Heart right ventricle (tissue), 16 donors: ENCODE results near the gene RRAS. TPM values are rescaled to one million over a fixed set of nuclear protein-coding genes. Genes with fewer than 3 reads are reported as not detected.

Experiments used
- ATAC-seq, 8 donors: fragments of 200-7000 bp; cut with Tn5 transposase; one replicate each; pipeline ENCODE4 v1.9.1; 2020; ENCODE audit warnings: mild to moderate bottlenecking in 8 of 8, moderate library complexity in 8 of 8, moderate number of reproducible peaks in 1 of 8
- DNase-seq, 2 donors: peaks; one replicate each; pipeline ENCODE4 v3.0.0-alpha.2; 2020
- H3K27ac ChIP-seq, 10 donors: fragments of 200-600 bp; sonication (generic) in 2 of 10; one replicate each; pipeline versions ENCODE4 v1.5.0 to v1.8.0; 2020 to 2022; ENCODE audit warnings: mild to moderate bottlenecking in 3 of 10
- H3K27me3 ChIP-seq, 7 donors: fragments of 200-600 bp; one replicate each; pipeline ENCODE4 v1.8.0; 2021 to 2022; ENCODE audit warnings: mild to moderate bottlenecking in 2 of 7
- H3K36me3 ChIP-seq, 9 donors: fragments of 200-600 bp; sonication (generic) in 1 of 9; one replicate each; pipeline versions ENCODE4 v1.5.0 to v1.8.0; 2020 to 2022; ENCODE audit warnings: mild to moderate bottlenecking in 2 of 9
- H3K4me1 ChIP-seq, 9 donors: fragments of 200-600 bp; sonication (generic) in 1 of 9; one replicate each; pipeline versions ENCODE4 v1.5.0 to v1.8.0; 2020 to 2022; ENCODE audit warnings: mild to moderate bottlenecking in 4 of 9
- H3K4me3 ChIP-seq, 10 donors: fragments of 200-600 bp; sonication (generic) in 2 of 10; one replicate each; pipeline versions ENCODE4 v1.5.0 to v1.8.0; 2020 to 2022; ENCODE audit warnings: mild to moderate bottlenecking in 7 of 10, moderate library complexity in 2 of 10
- H3K9me3 ChIP-seq, 11 donors: fragments of 200-600 bp in 10 of 11; sonication (generic) in 2 of 11; one replicate each; pipeline versions ENCODE4 v1.5.0 to v1.8.0; 2013 to 2022; ENCODE audit warnings: mild to moderate bottlenecking in 2 of 11, control low read depth in 1 of 11, moderate library complexity in 1 of 11
- CTCF ChIP-seq, 9 donors: fragments of 200-600 bp; sonication (generic) in 2 of 9; IDR thresholded peaks; one replicate each; pipeline versions ENCODE4 v1.5.0 to v1.8.0; 2021 to 2022; ENCODE audit warnings: antibody characterized with exemption in 9 of 9, mild to moderate bottlenecking in 5 of 9, moderate library complexity in 1 of 9
- WGBS, 2 donors: extraction: QIAGEN DNeasy Blood & Tissue Kit; methylation state at CpG; one replicate each; pipeline ENCODE4 v1.1.7; 2013; ENCODE audit warnings: inconsistent platforms in 1 of 2; 5-methylcytosine and 5-hydroxymethylcytosine counted together
- intact Hi-C, 10 donors: fragments of 100-400 bp; cut with DNase I; formaldehyde crosslinking; loops; one replicate each; pipeline versions ENCODE4 v1.11.1 to v1.14.2; 2022
- microRNA-seq, 2 donors: library from miRNA; unstranded; fragments of <30 nt; microRNA quantifications; one replicate each; pipeline ENCODE4 v1.2.0, GENCODE V29; 2021
- polyA plus RNA-seq, 2 donors: library from polyadenylated mRNA; stranded (reverse); fragments of 200-250 nt; gene quantifications; one replicate each; pipeline ENCODE4 v1.2.3, GENCODE V29; 2013
- total RNA-seq, 10 donors: library from RNA; stranded (reverse); fragmentation: NEBNext Ultra II Directional in 3 of 10; extraction: Animal tissue kit (Norgen Biotek cat#: 25700) in 3 of 10; gene quantifications; one replicate each; pipeline versions ENCODE4 v1.2.1 to v1.2.4, GENCODE V29; 2021 to 2023
- donor health status: Arrhythmogenic right ventricular cardiomyopathy.
- donor health status: ischemic (EF 13 %, LVEDD 7.1; RV severe dilation, severe dysfunction).
- donor health status: healthy with polysubstance abuse.
- donor health status: DM: no; HTN: yes; CAD: no.
- donor health status: DM: no; HTN: no; CAD: no.
- donor health status: ischemic (EF 25% LVEDD 6.9; RV normal size, moderate dysfunction).
- donor health status: ischemic (EF 25% LVEDD 5.7; RV mildly dilated, moderate dysfunction).
- donor health status: healthy.
- donor health status: DM: yes; HTN: yes; CAD: no.
- donor health status: Ischemic cardiomyopathy.
- donor health status: ischemic (EF 35%, LVEDD 5.7; RV mildly dilated, moderate dysfunction).
- donor health status: nonischemic (EF 11% LVEDD 7.7; RV severe dilation, severe dysfunction).
- donor health status: DM: yes; HTN: yes; CAD: no.
- donor health status: PGD.
- donor health status: ischemic (EF 29% LVEDD 5.4; RV normal size, mild dysfunction).
- donor health status: nonischemic (EF 23%, LVEDD 6.1; RV moderate dilation, normal function).

The RRAS gene
- total and polyA plus RNA-seq, 12 donors, result 90.4 to 215 (median 117) TPM

- Histone ChIP-seq H3K4me1 (peaks cover 4 to 29% (median 13%) of the 10 kb centered on the region in 9 donors), H3K27me3 (no peaks in the 10 kb centered on the region), H3K9me3 (no peaks in the 10 kb centered on the region), H3K36me3 (peaks cover 0 to 2% (median 0%) of the 10 kb centered on the region in 9 donors), H3K27ac (no peak overlapping the region), H3K4me3 (no peak overlapping the region)
- ATAC-seq (no peak), DNase-seq (no peak)
- intact Hi-C loops, result loop anchor here in 1 of 10 donors (10.0 kb wide), 1 partner anchor 86 kb away; the partner anchor contains the start of gene PRMT1
- 64 to 67% methylated on average over 18 of the region's 18 CpGs for WGBS, 2 donors
- TF ChIP-seq CTCF (IDR thresholded peaks at IDR 0.05), result no peak
These were observed 51.4 kb downstream of the RRAS start for GRCh38 chr19:49588365-49589122.

- no peak for DNase-seq
- no peak for ATAC-seq
- intact Hi-C loops, result loop anchor here in 1 of 10 donors (10.0 kb wide), 1 partner anchor 88 kb away; the partner anchor contains the start of gene PRMT1
- TF ChIP-seq CTCF (IDR thresholded peaks at IDR 0.05), result no peak
- H3K27ac ChIP-seq, result no peak overlapping the region
- no peaks in the 10 kb centered on the region for H3K36me3 ChIP-seq
- no peaks in the 10 kb centered on the region for H3K9me3 ChIP-seq
- H3K27me3 ChIP-seq, result no peaks in the 10 kb centered on the region
- 83 to 87% methylated on average over 8 of the region's 8 CpGs for WGBS, 2 donors
- peaks cover 0 to 17% (median 3%) of the 10 kb centered on the region in 9 donors for H3K4me1 ChIP-seq
- no peak overlapping the region for H3K4me3 ChIP-seq
These were observed 52.7 kb downstream of the RRAS start for GRCh38 chr19:49587227-49587626.

Small RNA genes lying within 50 kb of the gene (microRNA-seq; reads per million reads assigned to microRNA genes)
- gene MIR5088, result 0 to 0.51 reads per million in 2 donors

Other genes starting within 250 kb of the RRAS start
- not detected for gene PTH2, start 216.7 kb downstream of the RRAS start, total RNA-seq
- not detected for gene PTH2, start 216.7 kb downstream of the RRAS start, polyA plus RNA-seq
- not detected for gene GFY, start 214.8 kb downstream of the RRAS start, total RNA-seq
- gene GFY, start 214.8 kb downstream of the RRAS start, polyA plus RNA-seq, result under 1 TPM in 1 of 2 donors, not detected in 1; 0.13 TPM
- gene SLC17A7, start 198.6 kb downstream of the RRAS start, total RNA-seq, result 1 to 10 TPM in 4 of 10 donors, under 1 TPM in 6; 0.17 to 2.3 (median 0.86) TPM
- 1 to 10 TPM in 1 of 2 donors, under 1 TPM in 1; 0.88 to 2.0 TPM for gene SLC17A7, start 198.6 kb downstream of the RRAS start, polyA plus RNA-seq
- gene PIH1D1, start 188.3 kb downstream of the RRAS start, total RNA-seq, result 10 to 100 TPM; 15.7 to 42.1 (median 25.7) TPM
- 10 to 100 TPM; 32.5 to 60.0 TPM for gene PIH1D1, start 188.3 kb downstream of the RRAS start, polyA plus RNA-seq
- 10 to 100 TPM in 3 of 10 donors, 1 to 10 TPM in 7; 4.4 to 14.9 (median 7.4) TPM for gene ALDH16A1, start 186.9 kb downstream of the RRAS start, total RNA-seq
- gene ALDH16A1, start 186.9 kb downstream of the RRAS start, polyA plus RNA-seq, result 10 to 100 TPM; 17.8 to 19.9 TPM
- 10 to 100 TPM in 1 of 10 donors, 1 to 10 TPM in 9; 1.6 to 14.8 (median 3.1) TPM for gene FLT3LG, start 165.9 kb downstream of the RRAS start, total RNA-seq
- gene FLT3LG, start 165.9 kb downstream of the RRAS start, polyA plus RNA-seq, result 10 to 100 TPM in 1 of 2 donors, 1 to 10 TPM in 1; 4.2 to 14.0 TPM
- 1,000 to 10,000 TPM; 1,171 to 1,844 (median 1,328) TPM for gene RPL13A, start 152.5 kb downstream of the RRAS start, total RNA-seq
- gene RPL13A, start 152.5 kb downstream of the RRAS start, polyA plus RNA-seq, result 1,000 to 10,000 TPM; 1,376 to 2,740 TPM
- gene RPS11, start 143.7 kb downstream of the RRAS start, total RNA-seq, result 1,000 to 10,000 TPM in 4 of 10 donors, 100 to 1,000 TPM in 6; 739 to 1,152 (median 854) TPM
- gene RPS11, start 143.7 kb downstream of the RRAS start, polyA plus RNA-seq, result 1,000 to 10,000 TPM; 2,102 to 3,642 TPM
- gene FCGRT, start 127.5 kb downstream of the RRAS start, total RNA-seq, result 100 to 1,000 TPM in 2 of 10 donors, 10 to 100 TPM in 8; 49.0 to 175 (median 71.4) TPM
- 10 to 100 TPM; 63.2 to 83.6 TPM for gene FCGRT, start 127.5 kb downstream of the RRAS start, polyA plus RNA-seq
- gene RCN3, start 112.1 kb downstream of the RRAS start, total RNA-seq, result 10 to 100 TPM in 2 of 10 donors, 1 to 10 TPM in 8; 4.7 to 23.4 (median 6.1) TPM
- gene RCN3, start 112.1 kb downstream of the RRAS start, polyA plus RNA-seq, result 10 to 100 TPM; 23.6 to 38.3 TPM
- 10 to 100 TPM; 38.0 to 53.9 (median 45.1) TPM for gene NOSIP, start 59.6 kb downstream of the RRAS start, total RNA-seq
- 100 to 1,000 TPM in 1 of 2 donors, 10 to 100 TPM in 1; 82.6 to 120 TPM for gene NOSIP, start 59.6 kb downstream of the RRAS start, polyA plus RNA-seq
- gene PRRG2, start 58.8 kb downstream of the RRAS start, total RNA-seq, result 1 to 10 TPM in 1 of 10 donors, under 1 TPM in 9; 0.34 to 1.0 (median 0.57) TPM
- 1 to 10 TPM; 1.1 to 2.4 TPM for gene PRRG2, start 58.8 kb downstream of the RRAS start, polyA plus RNA-seq
- gene PRR12, start 49.0 kb downstream of the RRAS start, total RNA-seq, result 10 to 100 TPM; 11.2 to 19.2 (median 16.7) TPM
- 10 to 100 TPM in 1 of 2 donors, 1 to 10 TPM in 1; 5.2 to 11.1 TPM for gene PRR12, start 49.0 kb downstream of the RRAS start, polyA plus RNA-seq
- 10 to 100 TPM; 41.6 to 60.5 (median 45.2) TPM for gene SCAF1, start 2.1 kb upstream of the RRAS start, total RNA-seq
- gene SCAF1, start 2.1 kb upstream of the RRAS start, polyA plus RNA-seq, result 10 to 100 TPM; 20.2 to 25.8 TPM
- 10 to 100 TPM; 22.3 to 39.4 (median 24.7) TPM for gene IRF3, start 25.7 kb upstream of the RRAS start, total RNA-seq
- gene IRF3, start 25.7 kb upstream of the RRAS start, polyA plus RNA-seq, result 10 to 100 TPM; 67.8 to 84.2 TPM
- gene BCL2L12, start 25.8 kb upstream of the RRAS start, total RNA-seq, result 10 to 100 TPM in 5 of 10 donors, 1 to 10 TPM in 5; 7.8 to 14.6 (median 9.8) TPM
- 10 to 100 TPM in 1 of 2 donors, 1 to 10 TPM in 1; 8.6 to 19.6 TPM for gene BCL2L12, start 25.8 kb upstream of the RRAS start, polyA plus RNA-seq
- gene PRMT1, start 37.1 kb upstream of the RRAS start, total RNA-seq, result 100 to 1,000 TPM; 112 to 146 (median 127) TPM
- gene PRMT1, start 37.1 kb upstream of the RRAS start, polyA plus RNA-seq, result 100 to 1,000 TPM in 1 of 2 donors, 10 to 100 TPM in 1; 80.0 to 270 TPM
- gene ADM5, start 49.5 kb upstream of the RRAS start, total RNA-seq, result under 1 TPM; 0.16 to 0.74 (median 0.47) TPM
- 1 to 10 TPM; 1.1 to 1.6 TPM for gene ADM5, start 49.5 kb upstream of the RRAS start, polyA plus RNA-seq
- gene CPT1C, start 51.0 kb upstream of the RRAS start, total RNA-seq, result 1 to 10 TPM; 1.4 to 3.6 (median 1.9) TPM
- 10 to 100 TPM in 1 of 2 donors, 1 to 10 TPM in 1; 4.8 to 10.7 TPM for gene CPT1C, start 51.0 kb upstream of the RRAS start, polyA plus RNA-seq
- under 1 TPM in 8 of 10 donors, not detected in 2; 0.15 to 0.80 (median 0.36) TPM for gene TSKS, start 123.2 kb upstream of the RRAS start, total RNA-seq
- gene TSKS, start 123.2 kb upstream of the RRAS start, polyA plus RNA-seq, result 1 to 10 TPM in 1 of 2 donors, under 1 TPM in 1; 0.64 to 3.4 TPM
- 100 to 1,000 TPM in 1 of 10 donors, 10 to 100 TPM in 9; 56.0 to 108 (median 62.6) TPM for gene AP2A1, start 126.9 kb upstream of the RRAS start, total RNA-seq
- gene AP2A1, start 126.9 kb upstream of the RRAS start, polyA plus RNA-seq, result 10 to 100 TPM; 36.1 to 96.3 TPM
- gene FUZ, start 173.1 kb upstream of the RRAS start, total RNA-seq, result 10 to 100 TPM; 11.4 to 20.8 (median 14.4) TPM
- gene FUZ, start 173.1 kb upstream of the RRAS start, polyA plus RNA-seq, result 10 to 100 TPM; 16.4 to 24.1 TPM
- 100 to 1,000 TPM in 1 of 10 donors, 10 to 100 TPM in 9; 39.7 to 110 (median 54.9) TPM for gene MED25, start 178.1 kb upstream of the RRAS start, total RNA-seq
- gene MED25, start 178.1 kb upstream of the RRAS start, polyA plus RNA-seq, result 100 to 1,000 TPM in 1 of 2 donors, 10 to 100 TPM in 1; 39.5 to 149 TPM
- gene PTOV1, start 211.0 kb upstream of the RRAS start, total RNA-seq, result 100 to 1,000 TPM in 3 of 10 donors, 10 to 100 TPM in 7; 67.8 to 137 (median 90.0) TPM
- 100 to 1,000 TPM; 107 to 220 TPM for gene PTOV1, start 211.0 kb upstream of the RRAS start, polyA plus RNA-seq
- gene PNKP, start 227.4 kb upstream of the RRAS start, total RNA-seq, result 10 to 100 TPM; 24.0 to 43.9 (median 34.6) TPM
- gene PNKP, start 227.4 kb upstream of the RRAS start, polyA plus RNA-seq, result 10 to 100 TPM; 31.8 to 91.7 TPM
- 10 to 100 TPM; 26.0 to 51.9 (median 32.4) TPM for gene AKT1S1, start 237.2 kb upstream of the RRAS start, total RNA-seq
- 10 to 100 TPM; 42.6 to 48.1 TPM for gene AKT1S1, start 237.2 kb upstream of the RRAS start, polyA plus RNA-seq
- 10 to 100 TPM; 40.6 to 57.9 (median 50.6) TPM for gene TBC1D17, start 237.6 kb upstream of the RRAS start, total RNA-seq
- 10 to 100 TPM; 30.4 to 41.7 TPM for gene TBC1D17, start 237.6 kb upstream of the RRAS start, polyA plus RNA-seq